Muscle of back (tissue), 11 donors: ENCODE data around the gene PER2. TPM values are rescaled to one million over a fixed set of nuclear protein-coding genes. Genes with fewer than 3 reads are reported as not detected.
A peak's percentile ranks its signal among the peaks of the same experiment; 100 is the strongest.

Experiments used
- DNase-seq, 3 donors: peaks; one replicate each; pipeline versions ENCODE4 v3.0.0 to v3.0.0-alpha.2; 2013
- polyA plus RNA-seq, 10 donors: library from polyadenylated mRNA; unstranded; fragments of 120-200 nt; gene quantifications; one replicate each; pipeline ENCODE4 v1.2.1, GENCODE V29; 2013; ENCODE audit not compliant: insufficient read length in 10 of 10

The PER2 gene
- polyA plus RNA-seq, 10 donors = 3.0 to 6.2 (median 4.5) TPM

- no peak for DNase-seq
Observed at GRCh38 chr2:238250896-238251295, 37.5 kb downstream of the PER2 start.

- DNase-seq = no peak
Observed at GRCh38 chr2:238247841-238248453, 40.5 kb downstream of the PER2 start.

GRCh38 chr2:238247002-238247822, 41.2 kb downstream of the PER2 start:
- no peak for DNase-seq

GRCh38 chr2:238244151-238244550, 44.3 kb downstream of the PER2 start:
- DNase-seq = no peak

DNA sequence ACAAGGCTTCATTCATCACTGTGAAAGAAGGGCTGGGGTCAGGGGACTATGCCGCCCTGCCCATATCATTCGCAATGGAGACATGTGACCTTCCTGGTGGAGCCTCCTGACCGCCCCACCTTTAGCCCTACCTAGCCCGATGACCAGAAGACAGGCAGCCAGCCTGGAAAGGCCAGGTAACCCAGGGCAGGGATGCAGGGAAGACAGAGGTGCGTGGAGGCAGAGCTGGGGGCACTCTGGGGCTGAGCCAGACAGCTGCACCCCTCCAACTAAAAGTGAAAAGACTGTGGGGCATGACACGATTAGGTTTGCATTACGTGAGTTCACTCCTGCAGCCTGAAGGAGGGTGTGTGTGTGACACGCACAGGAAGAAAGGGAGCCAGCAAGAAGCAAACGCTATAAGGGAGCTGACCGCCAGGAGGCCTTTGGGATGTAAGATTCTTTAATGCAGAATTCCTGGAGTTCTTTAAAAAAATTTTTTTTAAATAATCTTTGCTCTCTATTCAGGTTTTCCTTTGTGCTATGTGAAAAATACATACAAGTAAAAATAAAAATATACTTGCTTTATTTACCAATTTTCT, 44.8 kb downstream of the PER2 start:
- no peak for DNase-seq

- DNase-seq = no peak
Observed at GRCh38 chr2:238242731-238243495, 45.5 kb downstream of the PER2 start.

DNA sequence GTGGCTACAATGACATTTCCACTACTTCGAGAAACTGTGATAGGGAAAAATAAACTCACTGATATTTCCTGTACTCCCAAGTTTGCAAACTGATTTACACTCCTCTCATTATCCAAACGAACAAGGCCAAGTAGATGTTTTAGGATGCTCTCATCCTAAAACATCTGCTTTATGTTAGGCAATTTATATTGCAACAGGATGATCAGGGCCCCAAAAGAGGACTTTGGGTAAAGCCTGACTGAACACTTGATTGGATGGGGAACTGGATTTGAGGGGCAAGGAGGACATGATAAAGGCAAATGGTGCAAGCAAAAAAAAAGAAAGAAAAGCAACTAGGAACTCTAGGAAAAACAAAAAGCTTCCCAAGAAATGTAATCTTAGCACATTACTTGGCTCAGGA, 46.4 kb downstream of the PER2 start:
- DNase-seq = no peak

DNA sequence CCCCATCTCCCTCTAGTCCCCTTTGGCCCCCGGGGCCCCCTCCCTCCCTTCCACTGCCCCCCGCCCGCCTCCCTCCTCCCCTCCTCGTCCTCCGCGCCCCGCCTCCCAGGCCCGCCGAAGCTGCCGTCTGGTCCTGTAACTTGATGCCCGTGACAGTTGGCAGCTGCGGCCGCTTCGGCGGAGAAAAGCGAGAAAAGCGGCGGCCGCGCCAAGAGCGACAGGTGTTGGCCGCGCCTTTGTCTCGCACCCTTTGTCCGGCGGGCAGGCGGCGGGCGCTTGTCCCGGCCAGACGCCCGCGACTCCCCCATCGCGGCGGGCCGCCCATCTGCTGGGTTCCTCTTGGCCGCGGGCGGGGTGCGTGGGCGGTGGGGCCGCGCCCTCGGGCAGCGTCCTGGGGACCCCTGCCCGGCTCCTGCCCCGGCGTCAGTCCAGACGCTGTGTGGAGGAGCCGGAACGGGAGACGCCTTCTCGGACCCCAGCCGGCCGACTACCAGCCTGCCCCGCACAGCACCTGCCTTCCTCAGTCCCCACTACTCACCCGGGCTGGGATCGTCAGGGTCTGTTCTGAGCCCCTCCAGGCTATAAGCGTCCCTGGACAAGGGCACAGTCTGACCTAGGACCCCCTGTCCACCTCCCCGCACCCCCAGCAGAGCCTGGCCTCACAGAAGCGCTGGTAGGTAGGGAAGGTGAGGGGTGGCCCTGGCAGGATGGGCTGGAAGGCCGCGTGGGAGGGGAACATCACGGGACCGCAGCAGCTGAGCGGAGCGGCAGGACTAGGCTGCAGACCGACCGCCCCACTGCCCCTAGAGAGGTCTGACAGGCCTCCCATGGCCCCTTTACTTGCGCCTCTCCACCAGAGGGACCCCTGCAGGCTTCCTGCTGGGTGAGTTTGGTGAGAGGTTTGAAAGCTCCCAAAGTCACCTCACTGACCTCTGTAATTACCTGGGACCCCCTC, 47.4 kb downstream of the PER2 start:
- peak; percentile 76 to 85 (median 79) for DNase-seq

DNA sequence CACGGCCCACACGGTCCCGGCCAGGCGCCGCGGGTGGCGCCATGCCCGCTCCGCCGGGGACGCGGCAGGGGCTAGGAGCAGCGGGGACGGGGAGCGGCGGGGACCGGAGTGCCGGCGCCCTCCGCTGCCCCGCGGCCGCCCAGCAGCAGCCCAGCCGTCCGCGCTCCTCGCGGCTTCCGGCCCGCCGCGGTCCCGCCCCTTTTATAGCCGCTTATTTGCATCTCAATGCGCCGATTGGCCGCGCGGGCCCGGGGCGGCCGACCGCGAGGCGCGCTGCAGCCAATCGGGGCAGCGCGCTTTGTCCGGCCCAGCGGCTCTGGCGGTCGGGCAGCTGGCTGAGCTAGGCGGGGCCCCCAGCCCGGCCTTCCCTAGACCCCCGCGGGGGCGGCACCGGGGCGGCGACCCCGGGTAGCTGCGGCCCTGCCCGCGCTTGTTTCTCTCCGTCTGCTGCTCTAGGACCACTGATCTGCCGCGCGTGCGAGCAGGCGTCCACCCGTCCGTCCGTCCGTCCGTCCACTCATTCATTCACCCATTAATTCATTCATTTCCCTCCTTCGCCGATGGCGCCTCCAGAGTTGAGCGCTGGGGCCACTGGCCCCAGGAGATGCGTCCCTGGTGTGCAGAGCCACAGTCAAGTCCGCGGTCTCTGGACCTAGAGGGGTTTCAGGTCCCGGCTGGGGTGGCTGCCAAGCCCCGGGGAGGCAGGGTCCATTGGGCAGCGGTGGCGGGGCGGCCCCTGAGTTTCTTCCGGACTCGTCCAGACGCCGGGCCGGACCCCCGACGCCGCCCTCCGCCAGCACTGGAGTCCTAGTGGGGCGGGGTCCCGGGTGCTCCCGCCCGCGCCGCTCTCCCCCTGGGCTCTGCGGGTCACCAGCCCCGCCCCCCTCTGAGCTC, 48.3 kb downstream of the PER2 start, which contains the start of gene HES6:
Gene HES6, minus strand, starts transcription at position 176 of the 894 bp plus-strand sequence. Its CDS starts 133 bp downstream, at position 43.
- DNase-seq = peak; percentile 88 to 95 (median 93)

DNA sequence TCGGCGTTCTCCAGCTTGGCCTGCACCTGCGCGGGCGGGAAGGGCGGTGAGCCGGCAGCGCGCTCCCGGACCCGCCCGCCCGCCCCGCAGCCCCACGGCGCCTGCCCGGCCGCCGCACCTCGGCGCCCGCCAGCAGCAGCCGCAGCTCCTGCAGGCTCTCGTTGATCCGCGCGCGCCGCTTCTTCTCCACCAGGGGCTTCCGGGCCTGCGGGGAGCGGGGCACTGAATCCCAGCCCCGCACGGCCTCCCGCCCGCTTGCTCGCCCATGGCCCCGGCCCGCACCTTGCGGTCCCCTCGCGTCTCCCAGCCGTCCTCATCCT, 48.9 kb downstream of the PER2 start:
- DNase-seq = no peak

DNA sequence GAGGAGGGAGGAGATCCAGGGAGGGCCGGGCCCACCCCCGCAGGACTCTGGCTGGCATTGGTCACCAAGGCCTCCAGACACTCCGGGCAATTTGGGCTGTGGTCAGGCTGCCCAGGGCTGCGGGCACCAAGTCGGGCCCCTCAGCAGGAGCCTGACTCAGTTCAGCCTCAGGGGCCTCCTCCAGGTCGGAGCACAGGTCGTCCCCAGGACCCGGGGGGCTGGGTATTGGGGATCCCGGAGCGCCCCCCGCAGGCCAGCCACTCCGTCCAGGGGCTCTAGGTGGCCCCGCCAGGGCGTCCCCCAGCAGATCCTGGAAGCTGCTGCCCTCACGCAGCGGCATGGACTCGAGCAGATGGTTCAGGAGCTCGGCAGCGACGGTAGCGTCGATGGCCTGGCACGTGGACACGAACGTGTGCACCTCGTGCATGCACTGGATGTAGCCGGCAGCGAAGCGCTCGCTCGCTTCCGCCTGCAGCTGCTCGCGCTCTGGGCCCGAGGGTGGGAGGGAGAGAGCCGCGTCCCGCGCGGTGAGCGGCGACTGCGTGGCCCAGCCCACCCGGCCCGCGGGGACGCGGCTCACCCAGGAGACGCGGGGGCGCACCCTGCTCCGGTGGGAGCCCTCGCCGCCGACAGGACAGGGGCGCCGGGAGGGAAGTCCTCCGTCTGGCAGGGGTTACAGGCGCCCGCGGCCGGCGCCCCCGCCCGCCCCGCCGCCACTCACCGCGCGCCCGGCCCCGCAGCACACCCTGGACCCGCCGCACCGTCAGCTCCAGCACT, 49.5 kb downstream of the PER2 start:
- DNase-seq = peak in 1 of 3 donors; percentile 53

DNA sequence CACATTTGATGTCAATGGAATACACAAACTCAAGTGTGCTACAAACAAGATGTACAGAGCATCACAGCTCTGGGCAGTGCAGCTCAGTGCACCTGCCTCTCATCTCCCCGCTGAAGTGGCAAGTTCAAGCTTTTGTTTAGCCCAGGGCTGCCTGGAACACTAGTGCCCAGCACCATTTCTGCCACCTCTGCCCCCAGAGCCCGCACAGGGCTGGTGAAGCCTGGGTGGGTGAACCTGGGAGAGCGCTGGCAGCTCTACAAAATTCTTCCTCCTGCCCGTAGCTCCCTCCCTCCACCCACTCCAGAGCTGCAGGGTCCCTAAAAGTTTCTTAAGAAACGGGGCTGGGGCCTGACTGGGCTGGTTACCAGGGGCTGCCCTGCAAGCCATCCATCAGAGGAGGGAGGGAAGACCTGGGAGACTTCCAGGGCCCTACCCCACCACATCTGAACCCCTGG, 50.1 kb downstream of the PER2 start:
- DNase-seq = no peak

DNA sequence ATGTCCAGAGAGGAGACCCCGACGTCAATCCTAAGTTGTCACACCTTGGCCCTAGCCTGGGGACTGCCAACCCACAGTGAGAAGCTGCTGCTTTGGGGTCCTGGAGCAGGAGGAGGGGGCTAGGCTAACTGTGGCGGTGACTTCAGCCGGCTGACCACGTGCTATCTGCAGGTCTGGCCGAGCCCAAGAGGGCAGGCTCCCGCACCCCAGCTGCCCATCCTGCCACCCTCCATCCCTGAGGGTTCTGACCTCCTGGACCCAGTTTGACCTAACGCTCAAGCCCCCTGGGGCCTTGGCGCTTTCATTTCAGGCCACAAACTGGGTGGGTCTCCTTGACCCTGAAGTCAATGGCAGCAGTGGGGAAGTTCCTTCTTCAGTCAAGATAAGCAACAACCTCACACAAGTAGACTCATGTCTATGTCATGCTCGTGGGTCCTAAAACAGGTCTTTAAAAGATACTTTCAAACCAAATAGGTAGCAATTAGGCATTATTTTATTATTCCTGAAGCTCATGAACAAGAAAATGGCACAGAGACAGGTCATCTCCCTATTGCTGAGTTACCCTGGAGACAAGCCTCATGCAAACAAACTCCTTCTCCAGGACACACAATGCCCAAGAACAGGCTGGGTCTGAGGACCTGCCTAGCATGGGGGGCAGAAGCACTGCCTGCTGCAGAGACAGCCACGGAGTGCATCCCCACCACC, 50.8 kb downstream of the PER2 start:
- DNase-seq = no peak

GRCh38 chr2:238236571-238236970, 51.8 kb downstream of the PER2 start:
- no peak for DNase-seq

- DNase-seq = no peak
Observed at GRCh38 chr2:238235856-238236255, 52.6 kb downstream of the PER2 start.

DNA sequence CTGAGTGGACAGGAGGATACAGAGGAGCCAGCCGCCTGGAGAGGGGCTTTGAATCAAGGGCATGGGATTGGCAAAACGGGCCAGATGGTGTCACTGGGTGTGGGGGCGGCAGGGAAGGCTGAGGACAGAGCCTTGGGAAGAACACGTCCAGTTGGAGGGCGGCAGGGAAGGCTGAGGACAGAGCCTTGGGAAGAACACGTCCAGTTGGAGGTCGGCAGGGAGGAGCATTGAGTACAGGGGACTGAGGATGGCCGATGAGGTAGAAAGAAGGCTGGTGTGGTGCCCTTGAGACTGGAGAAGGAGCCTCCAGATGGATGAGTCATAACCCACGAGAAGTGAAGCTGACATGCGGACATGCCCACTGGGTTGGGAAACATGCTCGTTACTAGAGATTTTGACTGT, 53.1 kb downstream of the PER2 start:
- DNase-seq = no peak

- no peak for DNase-seq
Observed at GRCh38 chr2:238233625-238234024, 54.8 kb downstream of the PER2 start.

- DNase-seq = no peak
Observed at GRCh38 chr2:238231809-238232208, 56.6 kb downstream of the PER2 start.
